Activated effector memory CD4-positive, alpha-beta T cell treated with Interleukin-2 at 50 U/mL for 16 hours (primary cell): Measurements from ENCODE around the gene MPV17L.
"Not testable (repeated sequence)": the region's sequence is repeated elsewhere in the genome, so short reads cannot be mapped to it uniquely, and the experiment has no call there.

Experiments used
- DNase-seq: peaks from one replicate; pipeline ENCODE4 v3.0.0-alpha.2; 2020

MPV17L gene

DNA sequence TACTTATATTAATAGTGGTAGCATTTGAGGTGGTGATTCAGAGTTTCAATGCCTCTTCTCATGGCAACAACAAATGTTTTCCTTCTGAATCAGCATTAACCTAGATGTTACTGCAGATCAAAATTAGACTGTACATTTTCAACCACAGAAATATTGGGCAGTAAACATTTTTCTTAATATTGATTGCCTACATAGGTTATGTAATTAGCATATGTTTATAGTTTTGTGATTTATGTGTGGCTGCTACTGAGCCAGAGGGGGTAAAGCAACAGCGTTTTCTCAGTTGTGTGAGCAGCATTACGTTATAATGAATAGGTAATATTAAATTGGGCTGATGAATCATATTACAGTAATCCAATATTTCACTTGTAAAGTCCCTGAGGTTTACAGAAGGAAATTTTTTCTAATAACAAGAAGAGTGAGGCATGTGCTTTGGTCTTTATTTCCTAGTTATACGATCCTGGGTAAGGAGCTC, 20.0 kb downstream of the MPV17L start:
- no peak for DNase-seq

DNA sequence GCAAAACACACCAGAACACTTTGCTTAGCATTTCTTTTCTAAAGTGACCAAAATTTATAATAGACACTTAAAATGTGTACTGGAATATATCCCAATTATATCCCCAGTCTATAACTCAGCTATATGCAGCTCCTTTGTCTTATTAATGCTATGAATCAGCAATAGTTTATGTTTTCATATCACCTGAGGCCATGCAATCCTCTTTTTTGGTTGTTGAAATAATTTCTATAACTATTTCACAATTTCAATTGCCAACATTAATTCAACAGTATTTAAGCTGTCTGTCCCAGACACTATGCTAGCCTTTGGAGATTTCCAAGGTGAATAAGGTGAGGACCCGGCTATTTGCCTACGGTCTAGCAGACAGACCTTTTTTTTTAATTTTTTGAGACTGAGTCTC, 21.6 kb downstream of the MPV17L start:
- DNase-seq: no peak

DNA sequence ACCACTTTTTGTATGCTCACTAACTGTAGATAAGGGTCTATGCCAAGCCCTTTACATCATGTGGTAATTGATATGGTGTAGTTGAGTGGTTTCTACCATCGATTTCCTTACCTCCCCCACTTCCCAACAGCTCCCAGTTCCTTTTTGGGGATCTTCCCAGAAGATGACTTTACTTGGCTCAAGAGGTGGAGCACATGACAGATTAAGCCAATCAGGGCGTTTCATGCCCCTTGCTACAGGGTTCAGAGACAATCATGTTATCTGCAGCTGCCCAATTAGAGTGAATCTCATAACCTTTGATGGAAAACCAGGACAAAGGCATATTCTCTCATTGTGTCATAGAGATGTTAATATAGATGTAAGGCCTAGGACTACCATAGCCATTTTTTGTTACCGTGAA, 22.7 kb downstream of the MPV17L start:
- no peak for DNase-seq

DNA sequence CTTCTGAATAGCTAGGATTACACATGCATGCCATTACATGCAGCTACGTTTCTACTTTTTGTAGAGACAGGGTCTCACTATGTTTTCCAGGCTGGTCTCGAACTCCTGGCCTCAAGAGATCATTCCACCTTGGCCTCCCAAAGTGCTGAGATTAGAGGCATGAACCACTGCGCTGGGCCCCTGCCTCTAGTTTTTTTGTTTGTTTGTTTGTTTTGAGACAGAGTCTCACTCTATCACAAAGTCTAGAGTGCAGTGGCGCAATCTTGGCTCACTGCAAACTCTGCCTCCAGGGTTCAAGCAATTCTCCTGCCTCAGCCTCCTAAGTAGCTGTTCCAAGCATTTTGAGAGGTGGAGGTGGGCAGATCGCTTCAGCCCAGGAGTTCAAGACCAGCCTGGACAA, 26.1 kb downstream of the MPV17L start:
- not testable (repeated sequence) for DNase-seq

DNA sequence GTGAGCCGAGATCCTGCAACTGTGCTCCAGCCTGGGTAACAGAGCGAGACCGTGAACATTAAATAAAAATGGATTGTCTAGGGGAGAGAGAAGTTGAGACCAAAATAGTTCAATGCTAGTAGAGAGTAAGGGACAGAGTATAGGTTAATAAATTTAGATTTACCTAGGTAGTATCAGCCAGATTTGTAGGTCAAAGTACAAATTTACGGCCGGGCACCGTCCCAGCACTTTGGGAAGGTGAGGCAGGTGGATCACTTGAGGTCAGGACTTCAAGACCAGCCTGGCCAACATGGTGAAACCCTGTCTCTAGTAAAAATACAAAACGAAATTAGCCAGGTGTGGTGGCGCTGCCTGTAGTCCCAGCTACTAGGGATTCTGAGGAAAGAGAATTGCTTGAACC, 26.7 kb downstream of the MPV17L start:
- no peak for DNase-seq

DNA sequence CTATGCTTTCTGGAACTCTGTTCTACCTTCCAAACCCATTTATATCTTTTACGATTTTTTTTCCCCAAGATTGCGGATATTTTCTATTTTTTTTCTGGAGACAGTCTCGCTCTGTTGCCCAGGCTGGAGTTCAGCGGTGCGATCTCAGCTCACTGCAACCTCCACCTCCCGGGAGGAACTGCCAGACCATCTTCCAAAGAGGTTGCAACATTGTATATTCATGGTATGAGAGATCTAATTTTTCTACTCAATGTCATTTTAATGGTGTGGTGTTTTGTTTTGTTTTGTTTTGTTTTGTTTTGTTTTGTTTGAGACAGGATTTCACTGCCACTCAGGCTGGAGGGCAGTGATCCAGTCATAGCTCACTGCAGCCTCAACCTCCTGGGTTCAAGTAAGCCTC, 30.3 kb downstream of the MPV17L start:
- no peak for DNase-seq

DNA sequence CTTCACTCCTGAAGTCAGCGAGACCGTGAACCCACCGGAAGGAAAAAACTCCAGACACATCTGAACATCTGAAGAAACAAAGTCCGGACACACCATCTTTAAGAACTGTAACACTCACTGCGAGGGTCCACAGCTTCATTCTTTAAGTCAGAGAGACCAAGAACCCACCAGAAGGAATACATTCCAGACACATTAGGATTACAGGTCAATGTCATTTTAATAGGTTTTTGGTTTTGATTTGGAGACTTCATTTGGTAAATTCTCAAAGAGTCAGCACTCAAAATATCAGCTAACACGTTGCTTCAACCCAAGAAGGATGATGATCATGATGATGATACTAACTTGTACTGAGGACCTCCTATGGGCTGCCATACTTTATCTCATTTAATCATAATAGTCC, 31.2 kb downstream of the MPV17L start:
- no peak for DNase-seq

DNA sequence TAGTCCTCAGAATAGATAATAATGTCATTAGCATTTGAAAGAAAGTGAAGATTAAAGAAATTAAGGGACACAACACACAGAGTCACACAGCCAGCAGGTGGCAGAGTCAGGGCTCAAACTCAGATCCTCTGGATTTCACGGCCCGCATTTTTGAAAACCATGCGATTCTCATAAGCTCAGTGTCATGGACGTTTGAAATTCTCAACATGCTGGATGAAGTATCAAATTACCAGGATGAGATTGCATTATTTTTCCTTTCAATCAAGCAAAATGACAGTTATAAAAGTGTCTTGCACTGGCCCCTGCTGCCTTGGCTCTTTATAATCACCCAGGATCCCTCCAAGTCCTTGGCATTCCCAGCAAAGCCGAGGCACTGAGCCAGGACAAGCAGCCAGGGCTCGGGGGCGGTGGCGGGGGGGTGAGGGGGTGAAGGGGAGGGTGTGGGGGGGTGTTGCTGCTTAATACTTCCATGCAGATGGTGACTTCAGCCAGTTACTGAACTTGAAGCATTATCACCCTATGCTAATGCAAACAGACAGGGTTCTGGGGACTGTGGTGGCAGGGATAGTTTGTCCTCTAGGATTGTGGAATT, 32.2 kb downstream of the MPV17L start:
- DNase-seq: peak; percentile 27

DNA sequence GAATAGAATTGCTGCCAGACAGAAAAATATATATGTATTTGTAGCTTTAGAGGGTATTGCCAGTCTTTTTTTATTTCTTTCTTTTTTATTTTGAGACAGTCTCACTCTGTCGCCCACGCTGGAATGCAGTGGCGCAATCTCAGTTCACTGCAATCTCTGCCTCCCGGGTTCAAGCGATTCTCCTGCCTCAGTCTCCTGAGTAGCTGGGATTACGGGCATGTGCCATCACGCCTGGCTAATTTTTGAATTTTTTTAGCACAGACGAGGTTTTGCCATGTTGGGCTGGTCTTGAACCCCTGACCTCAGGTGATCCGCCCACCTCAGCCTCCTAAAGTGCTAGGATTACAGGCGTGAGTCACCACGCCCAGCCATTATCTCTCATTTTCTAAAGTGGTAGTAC, 35.3 kb downstream of the MPV17L start:
- not testable (repeated sequence) for DNase-seq

DNA sequence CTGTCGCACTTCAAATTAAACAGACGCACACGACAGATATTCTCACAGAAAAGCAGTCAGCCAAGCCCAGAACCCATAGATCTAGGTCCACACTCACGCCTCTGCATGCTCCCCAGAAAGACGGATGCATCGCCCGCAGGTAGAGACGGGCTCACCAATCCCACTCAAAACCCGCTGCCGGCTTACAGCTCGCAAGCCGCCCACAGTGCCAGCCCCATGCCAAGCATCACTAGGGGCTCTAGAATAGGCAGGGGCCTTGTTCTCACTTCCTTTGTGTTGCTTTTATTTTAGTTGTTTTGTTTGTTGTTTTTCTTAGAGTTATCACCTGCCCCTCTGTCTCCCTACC, 38.5 kb downstream of the MPV17L start:
- DNase-seq: no peak

DNA sequence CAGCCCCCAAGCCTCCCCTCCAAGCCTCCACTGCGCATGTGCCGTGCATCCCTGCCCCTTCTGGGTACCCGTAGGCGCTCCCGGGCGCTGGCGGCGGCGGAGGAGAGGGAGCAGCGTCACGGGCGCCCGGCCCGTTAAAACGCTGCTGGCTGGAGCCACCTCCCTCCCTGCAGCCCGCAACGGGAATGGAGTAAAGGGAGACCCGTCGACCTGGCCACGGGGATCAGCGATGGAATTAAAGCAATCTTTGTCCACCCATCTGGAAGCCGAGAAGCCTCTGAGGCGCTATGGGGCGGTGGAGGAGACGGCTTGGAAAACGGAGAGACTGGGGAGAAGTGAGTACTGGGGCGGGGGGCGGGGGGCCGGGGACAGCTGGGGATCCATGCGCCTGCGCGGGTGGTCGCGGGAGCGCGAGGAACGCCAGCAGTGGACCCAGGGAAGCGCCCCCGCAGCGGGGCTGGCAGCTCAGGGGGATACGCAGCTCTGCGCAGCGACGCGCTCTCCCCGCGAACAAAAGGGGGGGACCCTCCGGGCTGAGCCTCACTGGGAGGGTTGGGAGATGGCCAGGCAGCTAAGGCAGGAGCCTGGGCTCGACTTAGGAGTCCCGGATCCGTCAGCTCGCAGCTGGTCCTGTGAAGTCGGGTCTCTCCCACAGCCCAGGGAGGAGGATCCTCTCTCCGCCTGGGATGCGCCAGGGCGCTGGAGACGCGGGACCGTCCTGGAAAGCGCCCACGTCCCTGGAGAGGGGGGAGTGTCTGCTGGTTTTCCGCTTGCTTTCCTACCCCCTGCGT, 39.1 kb downstream of the MPV17L start, which contains the start of gene BMERB1:
TSS of gene BMERB1 (plus strand) at position 164 of the 791 bp plus-strand sequence. CDS start at position 230, 66 bp downstream.
- DNase-seq: peak; percentile 7

DNA sequence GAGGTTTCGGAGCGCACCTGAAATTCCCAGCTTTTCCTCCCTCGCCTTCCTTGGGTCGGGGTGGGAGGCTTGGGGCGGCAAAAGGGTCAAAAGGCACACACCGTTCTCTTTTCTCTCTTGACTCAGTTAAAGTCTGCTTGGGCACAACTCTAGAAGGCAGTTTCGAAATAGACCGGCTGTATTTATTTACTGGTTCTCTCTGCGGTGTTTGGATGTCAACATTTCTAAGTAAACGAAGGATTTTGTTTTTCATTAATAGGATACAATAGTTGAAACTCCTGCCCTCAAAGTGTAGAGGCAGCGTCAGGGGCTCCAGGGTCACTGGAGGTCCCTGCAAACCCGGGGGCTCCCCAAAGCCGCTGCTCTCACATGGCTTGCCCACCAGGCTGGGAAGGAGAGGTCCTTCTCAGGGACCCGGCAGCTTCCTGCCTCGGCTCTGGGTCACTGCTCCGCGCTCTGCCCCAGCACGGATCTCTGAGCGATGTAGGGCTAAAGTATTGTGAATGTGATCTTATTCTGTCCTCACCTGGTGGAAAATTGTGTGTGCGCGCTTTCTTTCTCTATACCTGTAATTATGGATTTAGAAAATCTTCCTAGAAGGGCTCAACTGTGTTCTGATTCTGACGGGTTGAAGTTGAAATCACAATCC, 39.8 kb downstream of the MPV17L start:
- DNase-seq: no peak

DNA sequence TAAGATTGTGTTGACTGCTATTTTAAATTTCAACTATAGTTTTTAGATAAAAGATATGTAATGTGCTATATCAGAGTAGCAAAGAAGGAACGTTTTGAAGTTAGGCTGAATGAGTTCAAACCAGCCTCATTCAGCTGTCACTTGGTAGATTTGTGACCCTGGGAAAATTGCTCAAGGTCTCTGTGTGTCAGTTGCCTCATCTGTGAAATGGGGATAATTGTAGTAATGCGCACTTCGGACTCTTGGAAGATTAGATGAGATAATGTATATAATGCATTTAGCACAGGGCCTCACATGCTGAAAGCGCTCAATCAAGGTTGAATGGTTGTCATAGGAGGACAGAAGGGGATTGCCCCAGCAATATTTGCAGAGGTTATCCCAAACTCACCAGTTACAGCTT, 43.5 kb downstream of the MPV17L start:
- no peak for DNase-seq

DNA sequence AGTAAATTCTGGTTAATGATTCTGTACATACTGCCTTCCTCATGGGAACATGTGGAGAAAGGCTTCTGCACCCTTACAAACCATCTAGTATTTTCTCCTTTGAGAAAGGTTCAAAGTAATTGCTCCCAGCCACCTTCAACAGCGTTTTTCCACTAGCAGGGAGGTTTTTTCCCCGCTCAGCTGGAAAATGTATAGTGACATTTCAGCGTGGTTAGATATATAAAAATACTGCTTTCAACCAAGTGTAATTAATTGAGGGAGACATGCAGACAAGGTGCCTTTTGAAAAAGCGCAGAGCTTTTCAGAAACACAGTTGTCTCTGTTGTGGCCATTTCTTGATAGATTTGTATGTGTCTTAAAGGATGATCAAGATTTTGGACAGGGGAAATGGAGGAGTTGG, 44.0 kb downstream of the MPV17L start:
- DNase-seq: no peak

DNA sequence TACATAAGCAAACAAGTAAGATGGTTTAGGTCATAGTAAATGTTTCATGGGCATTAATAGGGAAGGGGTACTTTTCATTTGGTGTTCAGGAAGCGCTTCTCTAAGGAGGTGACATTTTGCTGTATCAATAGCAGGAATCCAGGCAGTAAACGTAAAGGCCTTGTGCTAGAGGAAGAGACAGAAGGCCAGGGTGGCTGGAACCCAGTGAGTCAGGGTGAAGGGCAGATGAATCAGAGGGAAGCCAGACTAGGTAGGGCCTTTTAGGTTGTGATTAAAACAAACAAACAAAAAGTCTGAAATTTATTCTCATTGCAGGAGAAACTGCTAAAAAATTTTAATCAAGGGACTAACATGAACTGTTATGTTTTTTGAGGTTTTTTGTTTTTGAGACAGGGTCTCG, 45.3 kb downstream of the MPV17L start:
- DNase-seq: no peak

DNA sequence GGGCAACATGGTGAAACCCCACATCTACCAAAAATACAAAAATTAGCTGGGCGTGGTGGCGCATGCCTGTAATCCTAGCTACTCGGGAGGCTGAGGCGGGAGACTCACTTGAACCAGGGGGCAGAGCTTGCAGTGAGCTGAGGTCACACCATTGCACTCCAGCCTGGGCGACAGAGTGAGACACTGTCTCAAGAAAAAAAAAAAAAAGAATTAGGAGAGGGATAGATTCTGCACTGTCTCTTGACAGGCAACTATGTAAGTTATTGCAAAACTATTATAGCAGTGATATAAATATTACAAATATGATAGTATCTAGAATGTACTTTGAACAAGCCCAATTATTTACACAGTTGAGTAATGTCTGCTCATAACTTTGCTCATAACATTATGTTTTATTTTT, 46.6 kb downstream of the MPV17L start:
- DNase-seq: not testable (repeated sequence)

DNA sequence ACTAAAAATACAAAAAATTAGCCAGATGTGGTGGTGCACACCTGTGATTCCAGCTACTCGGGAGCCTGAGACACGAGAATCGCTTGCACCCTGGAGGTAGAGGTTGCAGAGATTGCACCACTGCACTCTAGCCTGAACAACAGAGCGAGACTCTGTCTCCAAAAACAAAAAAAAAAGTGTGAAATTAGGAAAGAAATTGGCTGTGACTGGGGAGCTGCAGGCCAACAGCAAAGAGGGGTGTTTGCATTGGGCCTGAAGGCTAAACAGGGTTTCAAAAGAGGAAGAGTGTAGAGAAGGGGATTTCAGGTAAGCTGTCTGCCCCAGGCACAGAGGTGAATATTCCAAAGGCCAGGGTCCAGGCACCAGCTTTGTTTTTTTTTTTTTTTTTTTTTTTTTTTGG, 48.2 kb downstream of the MPV17L start:
- no peak for DNase-seq

DNA sequence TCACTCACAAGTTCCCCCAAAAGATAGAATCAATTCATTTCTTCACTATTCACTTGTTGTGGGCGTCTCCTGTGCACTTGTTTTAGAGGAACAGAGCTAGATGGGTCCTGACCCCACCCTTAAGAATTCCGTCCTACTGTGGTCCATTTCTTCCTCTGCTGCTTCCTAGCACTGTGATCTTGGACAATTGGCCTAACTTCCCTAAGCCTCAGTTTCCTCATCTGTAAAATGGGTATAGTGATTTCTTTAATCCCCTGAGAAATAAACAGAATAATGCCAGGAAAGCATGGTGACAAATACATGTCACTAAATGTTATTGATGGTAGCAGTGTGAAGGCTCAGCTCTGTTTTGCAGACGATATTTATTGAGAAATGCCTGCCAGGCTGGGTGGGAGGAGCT, 48.7 kb downstream of the MPV17L start:
- DNase-seq: no peak

DNA sequence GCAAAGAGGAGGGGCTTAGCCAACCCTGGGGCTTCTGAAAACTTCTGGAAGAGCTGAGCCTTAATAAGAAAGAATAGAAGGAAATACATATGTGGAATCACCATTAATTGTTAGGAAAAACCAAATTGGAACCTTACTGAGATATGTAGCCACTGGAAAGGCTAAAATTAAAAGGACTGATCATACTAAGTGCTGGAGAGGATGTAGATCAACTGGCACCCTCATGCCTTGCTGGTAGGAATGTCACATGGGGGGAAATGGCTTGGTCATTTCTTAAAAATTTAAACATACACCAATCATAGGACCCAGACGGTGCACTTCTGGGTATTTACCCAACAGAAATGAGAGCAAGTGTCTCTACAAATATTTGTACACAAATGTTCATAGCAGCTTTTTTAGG, 49.9 kb downstream of the MPV17L start:
- DNase-seq: no peak

DNA sequence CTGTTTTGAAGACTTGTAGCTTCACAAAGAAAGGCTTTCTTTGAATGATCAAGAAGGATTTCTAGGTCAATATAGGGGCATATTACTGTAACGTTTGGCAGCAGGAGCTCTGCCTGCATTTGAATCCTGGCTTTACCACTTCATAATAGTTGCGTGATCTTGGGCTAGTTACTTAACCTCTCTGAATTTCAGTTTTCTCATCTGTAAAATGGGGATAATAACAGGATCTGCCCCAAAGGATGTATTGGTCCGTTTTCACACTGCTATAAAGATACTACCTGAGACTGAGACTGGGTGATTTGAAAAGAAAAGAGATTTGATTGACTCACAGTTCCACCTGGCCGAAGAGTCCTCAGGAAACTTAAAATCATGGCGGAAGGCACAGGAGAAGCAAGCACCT, 51.3 kb downstream of the MPV17L start:
- no peak for DNase-seq

DNA sequence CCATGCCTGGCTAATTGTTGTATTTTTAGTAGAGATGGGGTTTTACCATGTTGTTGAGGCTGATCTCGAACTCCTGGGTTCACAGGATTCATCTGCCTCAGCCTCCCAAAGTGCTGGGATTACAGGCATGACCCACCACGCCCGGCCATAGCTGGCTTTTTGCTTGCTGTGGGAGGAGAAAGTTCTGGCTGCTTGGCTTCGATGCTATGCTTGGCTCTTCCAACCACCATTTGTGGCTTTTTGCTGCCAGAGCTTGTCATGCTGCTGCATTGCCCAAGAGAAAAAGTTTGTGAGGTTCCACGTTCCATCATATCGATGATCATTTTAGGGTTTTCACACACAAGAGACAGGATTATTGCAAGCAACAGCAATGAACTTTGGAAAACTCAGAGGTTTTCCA, 55.1 kb downstream of the MPV17L start:
- DNase-seq: no peak

DNA sequence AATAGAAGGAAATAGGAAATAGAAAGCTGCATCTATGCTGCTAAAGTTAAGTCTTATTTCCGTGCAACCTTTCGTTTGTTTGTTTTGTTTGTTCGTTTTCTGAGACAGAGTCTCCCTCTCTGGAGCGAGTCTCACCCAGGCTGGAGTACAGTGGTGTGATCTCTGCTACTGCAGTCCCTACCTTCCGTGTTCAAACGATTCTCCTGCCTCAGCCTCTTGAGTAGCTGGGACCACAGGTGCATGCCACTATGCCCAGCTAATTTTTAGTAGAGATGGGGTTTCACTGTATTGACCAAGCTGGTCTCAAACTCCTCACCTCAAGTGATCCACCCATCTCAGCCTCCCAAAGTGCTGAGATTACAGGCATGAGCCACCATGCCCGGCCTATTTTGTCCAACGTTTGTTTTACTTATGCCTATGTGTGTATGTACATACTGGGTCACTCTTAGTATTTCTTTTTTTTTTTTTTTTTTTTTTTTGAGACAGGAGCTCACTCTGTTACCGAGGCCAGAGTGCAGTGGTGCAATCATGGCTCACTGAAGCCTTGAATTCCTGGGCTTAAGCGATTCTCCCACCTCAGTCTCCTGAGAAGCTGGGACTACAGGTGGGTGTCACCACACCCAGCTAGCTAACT, 55.7 kb downstream of the MPV17L start:
- DNase-seq: no peak

DNA sequence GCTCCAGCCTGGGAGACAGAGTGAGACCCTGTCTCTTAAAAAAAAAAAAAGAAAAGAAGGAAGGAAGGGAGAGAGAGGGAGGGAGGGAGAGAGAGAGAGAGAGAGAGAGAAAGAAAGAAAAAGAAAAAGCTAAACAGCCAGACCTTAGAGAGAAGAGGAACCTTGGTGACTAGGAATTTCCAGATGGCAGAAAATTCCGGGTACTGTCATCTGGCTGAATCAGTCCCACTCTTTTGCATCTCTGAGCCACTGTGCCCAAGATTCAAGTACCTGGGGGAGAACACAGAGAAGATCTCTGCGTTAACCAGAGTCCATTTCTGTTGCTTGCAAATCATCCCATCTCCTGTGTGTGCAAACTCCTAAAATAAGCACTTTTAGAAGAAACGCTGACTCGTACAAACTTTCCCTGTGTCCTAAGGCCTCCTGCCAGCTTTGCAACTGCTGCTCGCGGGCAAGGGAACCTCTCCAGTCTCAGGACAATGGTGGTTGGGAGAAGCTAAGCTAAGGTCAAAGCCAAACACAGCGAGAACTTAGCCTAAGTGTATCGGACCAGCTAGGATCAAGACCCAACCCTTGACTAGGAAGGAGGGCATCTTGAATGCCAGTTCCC, 56.8 kb downstream of the MPV17L start:
- no peak for DNase-seq
